Small intestine (tissue), 7 donors: ENCODE measurements around the gene NUF2. TPM values are rescaled to one million over a fixed set of nuclear protein-coding genes. Genes with fewer than 3 reads are reported as not detected.

Experiments
- DNase-seq, 2 donors: peaks; one replicate each; pipeline versions ENCODE4 v3.0.0 to v3.0.0-alpha.2; 2013
- FAIRE-seq: peaks from 2 replicates; lab custom pipeline; 2012; peaks lifted over from hg19 to GRCh38; lab: Jason Lieb, UNC
- H3K27ac ChIP-seq, 3 donors: one replicate each; pipeline ENCODE4 v1.5.1; 2013; ENCODE audit warnings: low read length in 2 of 3, mild to moderate bottlenecking in 2 of 3, control low read depth in 1 of 3, inconsistent platforms in 1 of 3, low read depth in 1 of 3, moderate library complexity in 1 of 3
- H3K27me3 ChIP-seq, 3 donors: one replicate each; pipeline ENCODE4 v1.6.1; 2013; ENCODE audit warnings: low read length in 3 of 3, inconsistent platforms in 1 of 3; ENCODE audit not compliant: control insufficient read depth in 3 of 3, insufficient read depth in 3 of 3
- H3K36me3 ChIP-seq, 3 donors: one replicate each; pipeline ENCODE4 v1.6.1; 2013; ENCODE audit warnings: low read length in 3 of 3, inconsistent platforms in 1 of 3, low read depth in 1 of 3, mild to moderate bottlenecking in 1 of 3, moderate library complexity in 1 of 3; ENCODE audit not compliant: control insufficient read depth in 3 of 3, insufficient read depth in 2 of 3
- H3K4me1 ChIP-seq, 3 donors: one replicate each; pipeline ENCODE4 v1.6.1; 2013; ENCODE audit warnings: low read length in 2 of 3, inconsistent platforms in 1 of 3, low read depth in 1 of 3, mild to moderate bottlenecking in 1 of 3, moderate library complexity in 1 of 3; ENCODE audit not compliant: control insufficient read depth in 3 of 3, insufficient read depth in 2 of 3
- H3K4me3 ChIP-seq, 3 donors: one replicate each; pipeline ENCODE4 v1.5.1; 2013; ENCODE audit warnings: low read length in 3 of 3, control low read depth in 1 of 3, inconsistent platforms in 1 of 3, low read depth in 1 of 3, mild to moderate bottlenecking in 1 of 3, moderate library complexity in 1 of 3
- H3K9me3 ChIP-seq, 2 donors: one replicate each; pipeline ENCODE4 v1.6.1; 2013; ENCODE audit warnings: low read depth in 1 of 2, low read length in 1 of 2; ENCODE audit not compliant: control insufficient read depth in 2 of 2, insufficient read depth in 1 of 2
- WGBS, 3 donors: extraction: QIAGEN DNeasy Blood & Tissue Kit; methylation state at CpG; one replicate each; pipeline ENCODE4 v1.1.7; 2013; 5-methylcytosine and 5-hydroxymethylcytosine counted together
- polyA plus RNA-seq, 4 donors: library from polyadenylated mRNA; stranded (reverse) in 3 of 4; unstranded in 1 of 4; fragments of 200-250 nt in 3 of 4; fragments of 120-200 nt in 1 of 4; gene quantifications; one replicate each; pipeline versions ENCODE4 v1.2.1 to v1.2.3, GENCODE V29; 2013
- donor health status: healthy with polysubstance abuse.
- donor health status: control.
- donor health status: control.
- donor health status: Bipolar disorder and iron deficiency.
- donor health status: healthy.

The NUF2 gene
- polyA plus RNA-seq, 4 donors, result 0.54 to 11.5 (median 5.7) TPM

- 60 to 80% (median 68%) methylated on average over 4 of the region's 4 CpGs for WGBS, 3 donors
Observed at GRCh38 chr1:163397451-163398200, 75.9 kb downstream of the NUF2 start.

GRCh38 chr1:163399001-163399400 lies 77.2 kb downstream of the NUF2 start:
- WGBS, 3 donors, result 86 to 96% (median 92%) methylated on average over 5 of the region's 5 CpGs
- H3K27me3 ChIP-seq, result no peaks in the 10 kb centered on the region
- no peaks in the 10 kb centered on the region for H3K9me3 ChIP-seq
- no peaks in the 10 kb centered on the region for H3K36me3 ChIP-seq
- DNase-seq, result no peak
- no peak for FAIRE-seq
- H3K4me1 ChIP-seq, result no peaks in the 10 kb centered on the region
- H3K27ac ChIP-seq, result no peak overlapping the region
- no peak overlapping the region for H3K4me3 ChIP-seq

More at GRCh38 chr1:163397451-163398200, 75.9 kb downstream of the NUF2 start:
- no peak for DNase-seq
- H3K9me3 ChIP-seq, result no peaks in the 10 kb centered on the region
- no peaks in the 10 kb centered on the region for H3K4me1 ChIP-seq
- H3K27me3 ChIP-seq, result no peaks in the 10 kb centered on the region
- H3K4me3 ChIP-seq, result no peak overlapping the region
- no peak overlapping the region for H3K27ac ChIP-seq
- H3K36me3 ChIP-seq, result no peaks in the 10 kb centered on the region
- no peak for FAIRE-seq

- no peaks in the 10 kb centered on the region for H3K4me1 ChIP-seq
- H3K9me3 ChIP-seq, result no peaks in the 10 kb centered on the region
- 66 to 88% (median 83%) methylated on average over 9 of the region's 9 CpGs for WGBS, 3 donors
- no peak overlapping the region for H3K4me3 ChIP-seq
- no peaks in the 10 kb centered on the region for H3K36me3 ChIP-seq
- FAIRE-seq, result no peak
- no peak for DNase-seq
- no peak overlapping the region for H3K27ac ChIP-seq
- H3K27me3 ChIP-seq, result no peaks in the 10 kb centered on the region
Observed at GRCh38 chr1:163399976-163400601, 78.3 kb downstream of the NUF2 start.

- no peaks in the 10 kb centered on the region for H3K4me1 ChIP-seq
- no peak overlapping the region for H3K27ac ChIP-seq
- H3K4me3 ChIP-seq, result no peak overlapping the region
- DNase-seq, result peak in 1 of 2 donors; percentile 18
- WGBS, 3 donors, result 52 to 78% (median 61%) methylated on average over 3 of the region's 3 CpGs
- no peak for FAIRE-seq
- no peaks in the 10 kb centered on the region for H3K27me3 ChIP-seq
- no peaks in the 10 kb centered on the region for H3K36me3 ChIP-seq
- H3K9me3 ChIP-seq, result no peaks in the 10 kb centered on the region
Observed at GRCh38 chr1:163401211-163401610, 79.5 kb downstream of the NUF2 start.

Other genes starting within 250 kb of the NUF2 start
- 10 to 100 TPM in 3 of 4 donors, 1 to 10 TPM in 1; 4.0 to 24.4 (median 16.0) TPM for gene RGS5, start 119.0 kb upstream of the NUF2 start, polyA plus RNA-seq